Measurements from ENCODE around the gene SLC50A1.

The SLC50A1 gene

DNA sequence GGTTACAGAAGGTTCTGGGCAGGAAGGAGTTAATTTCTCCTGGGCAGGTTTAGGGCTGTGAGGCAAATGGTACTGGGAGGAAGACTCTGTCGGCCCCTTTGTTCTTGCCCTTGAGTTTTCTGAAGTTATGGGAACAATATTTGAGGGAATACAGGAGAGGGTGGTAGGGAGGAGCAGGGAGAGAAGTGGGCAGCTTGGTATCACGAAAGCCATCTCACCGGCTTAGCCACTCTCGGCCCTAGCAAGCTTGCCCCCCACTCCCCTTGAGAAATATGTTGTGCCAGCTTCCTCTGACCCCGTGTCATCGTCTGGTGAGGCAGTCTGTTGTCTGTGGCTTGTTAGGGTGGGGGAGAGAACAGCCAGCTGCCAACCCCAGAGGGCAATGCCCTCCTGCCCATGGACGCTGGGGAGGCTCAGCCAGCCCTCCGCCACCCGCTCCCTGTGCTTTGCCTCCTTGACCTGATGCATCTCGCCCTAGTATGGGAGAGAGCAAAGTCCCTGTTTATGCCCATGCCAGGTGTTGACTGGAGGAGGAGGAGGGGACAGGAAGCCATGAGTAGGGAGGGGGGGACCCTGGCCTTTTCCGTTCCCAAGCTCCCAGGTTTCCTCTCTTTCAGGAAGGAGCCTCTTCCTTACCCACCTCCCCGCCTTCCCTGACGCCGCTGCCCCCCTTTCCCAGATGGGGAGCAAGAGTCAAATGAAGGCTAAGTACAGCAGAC lies 6.7 kb upstream of the SLC50A1 start:
- H3K9me3 ChIP-seq (replicated peaks; ENCODE audit: insufficient read depth, low read length), result no peaks in the 10 kb centered on the region
- H3K36me3 ChIP-seq (replicated peaks; ENCODE audit: insufficient read depth, low read length), result no peaks in the 10 kb centered on the region
- no peak overlapping the region for H3K4me2 ChIP-seq (ENCODE audit: low read depth, low read length)
- H3K27me3 ChIP-seq (replicated peaks; ENCODE audit: insufficient read depth, low read length), result peaks cover 74% of the 10 kb centered on the region
- H3K79me2 ChIP-seq (ENCODE audit: low read length), result no peaks in the 10 kb centered on the region
- TF ChIP-seq EZH2 (optimal IDR thresholded peaks at IDR 0.05; ENCODE audit: low read depth, low read length), result no peak
- TF ChIP-seq, protein P1, sequence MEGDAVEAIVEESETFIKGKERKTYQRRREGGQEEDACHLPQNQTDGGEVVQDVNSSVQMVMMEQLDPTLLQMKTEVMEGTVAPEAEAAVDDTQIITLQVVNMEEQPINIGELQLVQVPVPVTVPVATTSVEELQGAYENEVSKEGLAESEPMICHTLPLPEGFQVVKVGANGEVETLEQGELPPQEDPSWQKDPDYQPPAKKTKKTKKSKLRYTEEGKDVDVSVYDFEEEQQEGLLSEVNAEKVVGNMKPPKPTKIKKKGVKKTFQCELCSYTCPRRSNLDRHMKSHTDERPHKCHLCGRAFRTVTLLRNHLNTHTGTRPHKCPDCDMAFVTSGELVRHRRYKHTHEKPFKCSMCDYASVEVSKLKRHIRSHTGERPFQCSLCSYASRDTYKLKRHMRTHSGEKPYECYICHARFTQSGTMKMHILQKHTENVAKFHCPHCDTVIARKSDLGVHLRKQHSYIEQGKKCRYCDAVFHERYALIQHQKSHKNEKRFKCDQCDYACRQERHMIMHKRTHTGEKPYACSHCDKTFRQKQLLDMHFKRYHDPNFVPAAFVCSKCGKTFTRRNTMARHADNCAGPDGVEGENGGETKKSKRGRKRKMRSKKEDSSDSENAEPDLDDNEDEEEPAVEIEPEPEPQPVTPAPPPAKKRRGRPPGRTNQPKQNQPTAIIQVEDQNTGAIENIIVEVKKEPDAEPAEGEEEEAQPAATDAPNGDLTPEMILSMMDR (IDR thresholded peaks at IDR 0.05; ENCODE audit: low read length), result no peak
- no peak for TF ChIP-seq EZH2phosphoT487 (IDR thresholded peaks at IDR 0.05; ENCODE audit: low read length)
- H2AFZ ChIP-seq (ENCODE audit: low read length), result no peak overlapping the region
- DNase-seq, result no peak
- H3K9me2 ChIP-seq (replicated peaks; ENCODE audit: insufficient read depth, low read length), result no peaks in the 10 kb centered on the region
- H3K27ac ChIP-seq (ENCODE audit: low read length), result no peak overlapping the region
- peaks cover 5% of the 10 kb centered on the region; the same call in 1 of the 2 replicates for H3K4me1 ChIP-seq (ENCODE audit: low read length)
- H4K20me1 ChIP-seq (ENCODE audit: insufficient read depth, low read length), result no peaks in the 10 kb centered on the region
- no peak overlapping the region for H3K4me3 ChIP-seq (ENCODE audit: low read length)
- H3K9ac ChIP-seq (ENCODE audit: low read length), result no peak overlapping the region
- no peaks in the 10 kb centered on the region for H3F3A ChIP-seq (ENCODE audit: insufficient read depth, low read length)

- Histone ChIP-seq H4K20me1 (ENCODE audit: insufficient read depth, low read length) (no peaks in the 10 kb centered on the region), H2AFZ (ENCODE audit: low read length) (no peak overlapping the region), H3K4me3 (ENCODE audit: low read length) (no peak overlapping the region)
Measured at GRCh38 chr1:155130272-155131006, 5.2 kb upstream of the SLC50A1 start.

DNA sequence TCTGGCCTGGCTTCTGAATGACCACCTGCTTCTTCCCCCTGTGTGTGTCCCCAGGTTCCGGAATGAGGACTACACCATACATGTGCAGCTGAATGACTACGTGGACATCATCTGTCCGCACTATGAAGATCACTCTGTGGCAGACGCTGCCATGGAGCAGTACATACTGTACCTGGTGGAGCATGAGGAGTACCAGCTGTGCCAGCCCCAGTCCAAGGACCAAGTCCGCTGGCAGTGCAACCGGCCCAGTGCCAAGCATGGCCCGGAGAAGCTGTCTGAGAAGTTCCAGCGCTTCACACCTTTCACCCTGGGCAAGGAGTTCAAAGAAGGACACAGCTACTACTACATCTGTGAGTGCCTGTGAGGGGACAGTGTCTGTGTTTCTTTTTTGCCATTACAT lies 4.4 kb upstream of the SLC50A1 start:
- no peak for DNase-seq
- no peak overlapping the region for H2AFZ ChIP-seq (ENCODE audit: low read length)
- H3K27ac ChIP-seq (ENCODE audit: low read length), result no peak overlapping the region
- no peak overlapping the region for H3K4me3 ChIP-seq (ENCODE audit: low read length)
- H3K27me3 ChIP-seq (replicated peaks; ENCODE audit: insufficient read depth, low read length), result peaks cover 50% of the 10 kb centered on the region
- TF ChIP-seq EZH2 (optimal IDR thresholded peaks at IDR 0.05; ENCODE audit: low read depth, low read length) (no peak), EZH2phosphoT487 (IDR thresholded peaks at IDR 0.05; ENCODE audit: low read length) (no peak)
- no peaks in the 10 kb centered on the region for H3K9me3 ChIP-seq (replicated peaks; ENCODE audit: insufficient read depth, low read length)
- H3F3A ChIP-seq (ENCODE audit: insufficient read depth, low read length), result peaks cover 21% of the 10 kb centered on the region
- H3K4me2 ChIP-seq (ENCODE audit: low read depth, low read length), result no peak overlapping the region
- no peaks in the 10 kb centered on the region for H3K9me2 ChIP-seq (replicated peaks; ENCODE audit: insufficient read depth, low read length)
- H3K4me1 ChIP-seq (ENCODE audit: low read length), result peaks cover 14% of the 10 kb centered on the region
- H3K36me3 ChIP-seq (replicated peaks; ENCODE audit: insufficient read depth, low read length), result no peaks in the 10 kb centered on the region
- H3K9ac ChIP-seq (ENCODE audit: low read length), result no peak overlapping the region
- H3K79me2 ChIP-seq (ENCODE audit: low read length), result no peaks in the 10 kb centered on the region
- H4K20me1 ChIP-seq (ENCODE audit: insufficient read depth, low read length), result no peaks in the 10 kb centered on the region

More at GRCh38 chr1:155130272-155131006, 5.2 kb upstream of the SLC50A1 start:
- Histone ChIP-seq H3K79me2 (ENCODE audit: low read length) (no peaks in the 10 kb centered on the region), H3K27me3 (replicated peaks; ENCODE audit: insufficient read depth, low read length) (peaks cover 59% of the 10 kb centered on the region), H3K27ac (ENCODE audit: low read length) (no peak overlapping the region), H3K36me3 (replicated peaks; ENCODE audit: insufficient read depth, low read length) (no peaks in the 10 kb centered on the region), H3K9me2 (replicated peaks; ENCODE audit: insufficient read depth, low read length) (no peaks in the 10 kb centered on the region), H3K4me1 (ENCODE audit: low read length) (peaks cover 14% of the 10 kb centered on the region), H3K9ac (ENCODE audit: low read length) (no peak overlapping the region), H3K4me2 (ENCODE audit: low read depth, low read length) (no peak overlapping the region), H3F3A (ENCODE audit: insufficient read depth, low read length) (peaks cover 14% of the 10 kb centered on the region), H3K9me3 (replicated peaks; ENCODE audit: insufficient read depth, low read length) (no peaks in the 10 kb centered on the region)
- TF ChIP-seq EZH2phosphoT487 (IDR thresholded peaks at IDR 0.05; ENCODE audit: low read length) (no peak), EZH2 (optimal IDR thresholded peaks at IDR 0.05; ENCODE audit: low read depth, low read length) (no peak)
- TF ChIP-seq, protein P1 (IDR thresholded peaks at IDR 0.05; ENCODE audit: low read length), result no peak
- DNase-seq, result no peak

Data from MM.1S (cell line).